Measurements from ENCODE around the gene DMRTC2.

The DMRTC2 gene

DNA sequence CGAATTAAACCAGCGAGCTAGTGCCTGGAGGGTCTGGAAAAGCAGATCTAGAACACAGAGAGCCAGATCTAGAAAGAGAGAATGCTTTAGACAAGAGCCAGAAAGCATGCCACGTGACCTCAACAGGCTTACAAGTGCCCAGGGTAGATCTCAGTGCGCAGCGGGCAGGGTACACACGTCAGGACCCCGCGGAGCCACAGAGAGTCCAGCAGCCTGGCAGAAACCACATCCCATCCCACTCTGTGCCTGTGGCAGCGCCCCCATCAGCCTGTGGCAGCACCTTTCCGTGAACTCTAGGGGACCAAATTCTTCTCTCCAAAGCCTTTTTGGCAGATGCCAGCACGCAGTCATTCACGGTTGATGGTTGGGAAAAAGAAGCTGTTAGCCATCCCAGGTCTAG lies 44.1 kb downstream of the DMRTC2 start:
- TF ChIP-seq, protein P1, sequence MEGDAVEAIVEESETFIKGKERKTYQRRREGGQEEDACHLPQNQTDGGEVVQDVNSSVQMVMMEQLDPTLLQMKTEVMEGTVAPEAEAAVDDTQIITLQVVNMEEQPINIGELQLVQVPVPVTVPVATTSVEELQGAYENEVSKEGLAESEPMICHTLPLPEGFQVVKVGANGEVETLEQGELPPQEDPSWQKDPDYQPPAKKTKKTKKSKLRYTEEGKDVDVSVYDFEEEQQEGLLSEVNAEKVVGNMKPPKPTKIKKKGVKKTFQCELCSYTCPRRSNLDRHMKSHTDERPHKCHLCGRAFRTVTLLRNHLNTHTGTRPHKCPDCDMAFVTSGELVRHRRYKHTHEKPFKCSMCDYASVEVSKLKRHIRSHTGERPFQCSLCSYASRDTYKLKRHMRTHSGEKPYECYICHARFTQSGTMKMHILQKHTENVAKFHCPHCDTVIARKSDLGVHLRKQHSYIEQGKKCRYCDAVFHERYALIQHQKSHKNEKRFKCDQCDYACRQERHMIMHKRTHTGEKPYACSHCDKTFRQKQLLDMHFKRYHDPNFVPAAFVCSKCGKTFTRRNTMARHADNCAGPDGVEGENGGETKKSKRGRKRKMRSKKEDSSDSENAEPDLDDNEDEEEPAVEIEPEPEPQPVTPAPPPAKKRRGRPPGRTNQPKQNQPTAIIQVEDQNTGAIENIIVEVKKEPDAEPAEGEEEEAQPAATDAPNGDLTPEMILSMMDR (IDR thresholded peaks at IDR 0.05) = no peak
- Histone ChIP-seq H3K4me3 (no peak overlapping the region), H3K27ac (no peak overlapping the region)
- DNase-seq (ENCODE audit: low spot score) = no peak

DNA sequence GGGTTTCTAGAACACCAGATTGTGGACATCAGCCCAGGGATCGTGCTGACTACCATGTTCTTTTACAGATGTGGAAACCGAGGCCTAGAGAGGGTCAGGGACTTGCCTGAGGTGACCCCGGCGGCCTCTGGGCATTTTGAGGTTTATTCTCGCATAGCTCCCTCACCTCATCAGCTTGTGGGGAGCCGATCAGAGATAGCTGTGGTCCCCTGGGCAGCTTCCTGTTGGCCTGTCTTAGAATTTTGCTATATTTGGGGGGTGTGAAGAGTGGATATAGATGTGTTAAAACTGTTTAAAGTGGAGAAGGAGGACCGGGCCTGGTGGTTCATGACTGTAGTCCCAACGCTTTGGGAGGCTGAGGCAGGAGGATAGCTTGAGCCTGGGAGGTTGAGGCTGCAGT lies 45.1 kb downstream of the DMRTC2 start:
- H3K4me3 ChIP-seq = no peak overlapping the region
- no peak overlapping the region for H3K27ac ChIP-seq
- no peak for DNase-seq (ENCODE audit: low spot score)
- TF ChIP-seq, protein P1 (IDR thresholded peaks at IDR 0.05) = no peak

DNA sequence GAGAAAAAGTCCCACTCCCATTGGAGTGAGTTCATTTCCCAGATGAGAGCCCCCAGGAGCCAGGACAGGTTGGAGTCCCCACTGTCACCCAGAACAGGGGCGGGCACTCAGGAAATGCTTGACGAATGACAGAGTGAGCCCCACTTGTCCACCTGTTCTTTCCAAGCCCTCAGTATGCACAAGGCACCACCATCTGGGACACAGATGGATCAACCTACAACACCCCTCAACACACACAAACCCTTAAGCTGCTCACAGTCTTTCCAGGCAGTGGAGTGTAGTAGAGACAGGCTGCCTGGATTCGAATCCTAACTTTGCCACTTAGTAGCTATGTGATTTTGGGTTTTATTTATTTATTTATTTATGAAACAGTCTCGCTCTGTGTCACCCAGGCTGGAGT lies 46.1 kb downstream of the DMRTC2 start:
- no peak overlapping the region for H3K4me3 ChIP-seq
- H3K27ac ChIP-seq = no peak overlapping the region
- DNase-seq (ENCODE audit: low spot score) = no peak
- TF ChIP-seq, protein P1 (IDR thresholded peaks at IDR 0.05) = no peak

DNA sequence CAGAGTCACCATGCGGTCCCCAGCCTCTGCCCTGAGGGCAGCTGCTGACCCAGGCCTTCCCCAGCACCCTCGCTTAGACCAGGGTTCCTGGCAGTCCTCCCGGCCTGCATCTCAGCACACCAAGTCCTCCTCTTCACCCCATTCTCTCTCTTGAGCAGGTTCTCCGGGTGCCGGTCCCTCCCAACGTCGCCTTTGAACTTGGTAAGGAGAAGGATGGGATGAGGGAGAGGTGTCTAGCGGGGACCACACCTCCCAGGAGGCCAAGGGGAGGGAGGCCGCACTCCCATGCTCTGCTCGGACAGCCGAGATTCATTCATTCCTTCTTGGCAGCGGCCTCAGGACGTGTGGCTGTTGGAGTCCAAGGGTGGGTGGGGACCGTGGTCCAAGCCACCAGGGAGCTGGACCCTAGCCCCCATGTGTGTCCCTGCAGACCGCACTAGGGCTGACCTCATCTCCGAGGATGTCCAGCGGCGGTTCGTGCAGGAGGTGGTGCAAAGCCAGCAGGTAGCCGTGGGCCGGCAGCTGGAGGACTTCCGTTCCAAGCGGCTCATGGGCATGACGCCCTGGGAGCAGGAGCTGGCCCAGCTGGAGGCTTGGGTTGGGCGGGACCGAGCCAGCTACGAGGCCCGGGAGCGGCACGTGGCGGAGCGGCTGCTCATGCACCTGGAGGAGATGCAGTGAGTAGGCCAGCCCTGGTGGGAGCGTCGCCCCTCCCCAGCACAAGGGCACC lies 47.5 kb downstream of the DMRTC2 start:
- TF ChIP-seq, protein P1 (IDR thresholded peaks at IDR 0.05) = no peak
- DNase-seq (ENCODE audit: low spot score) = no peak
- no peak overlapping the region for H3K4me3 ChIP-seq
- no peak overlapping the region for H3K27ac ChIP-seq

DNA sequence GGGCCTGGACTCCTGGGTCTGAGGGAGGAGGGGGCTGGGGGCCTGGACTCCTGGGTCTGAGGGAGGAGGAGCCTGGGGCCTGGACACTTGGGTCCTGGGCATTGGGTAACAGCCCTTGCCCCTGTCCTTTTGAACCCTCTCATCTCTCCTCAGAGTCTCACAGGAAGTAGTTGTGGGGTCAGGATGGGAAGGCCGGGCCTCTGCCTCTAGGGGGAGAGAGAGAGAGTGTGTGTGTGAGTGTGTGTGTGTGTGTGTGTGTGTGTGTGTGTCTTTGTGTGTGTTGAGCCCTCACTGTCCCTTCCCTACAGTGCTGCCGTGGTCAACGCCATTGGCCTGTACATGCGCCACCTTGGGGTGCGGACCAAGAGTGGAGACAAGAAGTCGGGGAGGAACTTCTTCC lies 49.1 kb downstream of the DMRTC2 start:
- Histone ChIP-seq H3K4me3 (no peak overlapping the region), H3K27ac (no peak overlapping the region)
- DNase-seq (ENCODE audit: low spot score) = no peak
- TF ChIP-seq, protein P1 (IDR thresholded peaks at IDR 0.05) = no peak

DNA sequence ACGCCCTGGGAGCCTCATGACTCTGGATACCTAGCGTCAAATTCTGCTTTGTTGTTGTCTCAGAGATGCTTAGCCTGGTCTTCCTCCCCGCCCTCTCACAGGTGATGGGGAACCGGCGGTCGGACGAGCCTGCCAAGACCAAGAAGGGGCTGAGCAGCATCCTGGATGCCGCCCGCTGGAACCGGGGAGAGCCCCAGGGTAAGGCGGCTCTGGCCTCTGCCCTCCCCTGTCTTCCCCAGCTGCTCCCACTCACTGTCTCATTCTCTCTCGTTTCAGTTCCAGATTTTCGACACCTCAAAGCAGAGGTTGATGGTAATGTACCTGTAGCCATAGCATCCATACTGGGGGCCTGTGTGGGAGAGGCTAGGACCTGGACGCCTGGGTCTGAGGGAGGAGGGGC lies 49.5 kb downstream of the DMRTC2 start:
- no peak overlapping the region for H3K27ac ChIP-seq
- no peak overlapping the region for H3K4me3 ChIP-seq
- DNase-seq (ENCODE audit: low spot score) = no peak
- TF ChIP-seq, protein P1 (IDR thresholded peaks at IDR 0.05) = no peak

Measured in coronary artery (tissue), 2 donors.